ENCODE data around the gene SND1. TPM values are rescaled to one million over a fixed set of nuclear protein-coding genes. Genes with fewer than 3 reads are reported as not detected.

SND1 gene
- total and polyA plus RNA-seq, 3 experiments from 2014 or later, result 121 to 203 (median 198) TPM

- no peaks in the 10 kb centered on the region for H3K9me3 Mint-ChIP-seq
These were observed 108.0 kb downstream of the SND1 start for GRCh38 chr7:127759945-127760421.

DNA sequence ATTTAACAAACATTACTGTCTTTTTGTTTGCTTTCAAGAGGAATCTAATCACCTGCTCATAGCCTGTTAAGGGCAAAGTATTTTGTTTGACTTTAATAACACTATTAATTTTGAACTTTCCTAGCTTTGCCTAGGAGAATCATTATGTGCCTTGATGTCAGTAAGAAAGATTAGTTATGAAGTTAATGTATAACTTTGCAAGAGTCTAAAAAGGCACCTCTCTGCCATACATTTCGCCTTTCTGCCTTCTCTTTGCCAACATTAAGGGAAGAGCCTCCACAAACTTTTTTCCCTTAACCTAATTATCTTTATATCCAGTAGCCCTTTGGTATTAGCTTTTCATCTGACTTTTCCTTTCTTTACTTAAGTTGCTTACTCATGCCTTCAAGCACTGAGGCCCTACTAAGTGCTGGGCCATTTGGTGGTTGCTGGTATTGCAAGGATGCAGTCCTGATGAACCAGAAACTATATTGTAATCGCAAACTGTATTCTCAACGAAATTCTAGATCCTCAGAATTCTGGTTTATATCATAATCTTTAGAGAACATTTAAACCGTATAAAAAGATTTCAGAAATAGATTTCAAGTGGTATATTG, 108.5 kb downstream of the SND1 start:
- no peaks in the 10 kb centered on the region for H3K9me3 Mint-ChIP-seq
- H3K9me3 ChIP-seq (ENCODE audit: low read length), result no peaks in the 10 kb centered on the region
- H3K27ac ChIP-seq (ENCODE audit: low read depth, low read length), result no peak overlapping the region
- no peaks in the 10 kb centered on the region for H3K27me3 ChIP-seq (ENCODE audit: insufficient read depth, low read length, poor library complexity, severe bottlenecking)
- H3K4me3 ChIP-seq (ENCODE audit: low read length), result no peak overlapping the region
- H3K36me3 ChIP-seq (ENCODE audit: insufficient read depth, low read length), result no peaks in the 10 kb centered on the region
- peak overlapping the region in 2 of 8 donors; percentile 2 to 77 for H3K27ac Mint-ChIP-seq
- ChIA-PET POLR2A (no interaction called here), CTCF (no interaction called here)
- no peaks in the 10 kb centered on the region for H3K27me3 Mint-ChIP-seq
- peak overlapping the region in 4 of 7 donors; percentile 3 to 42 (median 16) for H3K4me3 Mint-ChIP-seq
- H3K36me3 Mint-ChIP-seq, result peaks cover 0 to 3% (median 2%) of the 10 kb centered on the region in 3 donors
- H3K4me1 ChIP-seq (ENCODE audit: insufficient read depth, low read length), result peaks cover 15% of the 10 kb centered on the region
- peaks cover 76 to 86% (median 76%) of the 10 kb centered on the region in 3 donors for H3K4me1 Mint-ChIP-seq
- DNase-seq, result no peak

More at GRCh38 chr7:127759945-127760421, 108.0 kb downstream of the SND1 start:
- H3K27me3 ChIP-seq (ENCODE audit: insufficient read depth, low read length, poor library complexity, severe bottlenecking), result no peaks in the 10 kb centered on the region
- ChIA-PET POLR2A (no interaction called here), CTCF (no interaction called here)
- no peak for DNase-seq
- Mint-ChIP-seq H3K36me3 (peaks cover 0 to 2% (median 0%) of the 10 kb centered on the region in 3 donors), H3K27me3 (no peaks in the 10 kb centered on the region), H3K27ac (peak overlapping the region in 1 of 8 donors; percentile 77), H3K4me1 (peaks cover 75 to 86% (median 76%) of the 10 kb centered on the region in 3 donors), H3K4me3 (peak overlapping the region in 3 of 7 donors; percentile 7 to 50 (median 42))
- no peak overlapping the region for H3K4me3 ChIP-seq (ENCODE audit: low read length)
- no peak overlapping the region for H3K27ac ChIP-seq (ENCODE audit: low read depth, low read length)
- H3K9me3 ChIP-seq (ENCODE audit: low read length), result no peaks in the 10 kb centered on the region
- no peaks in the 10 kb centered on the region for H3K36me3 ChIP-seq (ENCODE audit: insufficient read depth, low read length)
- H3K4me1 ChIP-seq (ENCODE audit: insufficient read depth, low read length), result peaks cover 15% of the 10 kb centered on the region

DNA sequence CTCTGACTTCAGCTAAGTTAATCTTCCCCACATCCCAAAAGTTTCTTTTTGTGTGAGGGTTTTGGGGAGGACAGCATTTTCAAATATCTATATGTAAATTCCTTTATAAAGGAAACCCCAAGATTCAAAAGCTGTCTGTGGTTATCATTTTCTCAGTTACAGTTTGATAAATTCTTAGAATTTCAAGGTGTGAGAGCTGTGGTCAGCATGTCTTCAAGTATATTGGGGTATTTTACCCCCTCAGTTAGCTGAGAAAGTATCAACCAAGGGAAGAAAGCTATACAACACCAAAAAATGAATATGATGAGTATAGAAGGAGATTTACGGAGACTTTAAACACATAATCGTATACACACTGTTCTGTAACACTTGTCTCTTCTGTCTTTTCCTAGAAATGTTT, 109.2 kb downstream of the SND1 start:
- Histone ChIP-seq H3K27ac (ENCODE audit: low read depth, low read length) (no peak overlapping the region), H3K4me1 (ENCODE audit: insufficient read depth, low read length) (peaks cover 15% of the 10 kb centered on the region), H3K9me3 (ENCODE audit: low read length) (no peaks in the 10 kb centered on the region), H3K4me3 (ENCODE audit: low read length) (no peak overlapping the region), H3K27me3 (ENCODE audit: insufficient read depth, low read length, poor library complexity, severe bottlenecking) (no peaks in the 10 kb centered on the region), H3K36me3 (ENCODE audit: insufficient read depth, low read length) (no peaks in the 10 kb centered on the region)
- DNase-seq, result no peak
- peak overlapping the region in 1 of 8 donors; percentile 41 for H3K27ac Mint-ChIP-seq
- peaks cover 75 to 86% (median 77%) of the 10 kb centered on the region in 3 donors for H3K4me1 Mint-ChIP-seq
- ChIA-PET CTCF (no interaction called here), POLR2A (no interaction called here)
- H3K36me3 Mint-ChIP-seq, result peaks cover 0 to 5% (median 4%) of the 10 kb centered on the region in 3 donors
- H3K4me3 Mint-ChIP-seq, result peak overlapping the region in 5 of 7 donors; percentile 3 to 59 (median 42)
- no peaks in the 10 kb centered on the region for H3K27me3 Mint-ChIP-seq
- no peaks in the 10 kb centered on the region for H3K9me3 Mint-ChIP-seq

DNA sequence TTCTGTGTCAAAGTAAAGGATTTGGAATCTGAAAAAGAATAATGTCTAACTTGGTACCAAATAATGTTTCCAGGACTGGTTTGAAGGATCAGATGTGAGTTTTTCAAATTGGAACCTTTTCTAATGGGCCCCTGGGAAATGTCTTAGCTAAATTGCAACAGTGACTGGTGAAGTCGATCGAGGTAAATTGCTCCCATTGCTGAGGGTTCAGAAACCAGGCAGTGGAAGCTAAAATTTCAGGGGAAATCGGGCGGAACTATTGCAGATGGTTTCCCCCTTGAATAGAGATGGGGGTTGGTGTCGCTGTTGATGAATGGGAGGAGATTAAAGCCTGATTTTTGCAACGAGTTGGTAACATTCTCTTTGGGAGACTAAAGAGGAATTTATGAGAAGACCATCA, 112.7 kb downstream of the SND1 start:
- no peaks in the 10 kb centered on the region for H3K27me3 Mint-ChIP-seq
- Histone ChIP-seq H3K36me3 (ENCODE audit: insufficient read depth, low read length) (no peaks in the 10 kb centered on the region), H3K4me1 (ENCODE audit: insufficient read depth, low read length) (peaks cover 21% of the 10 kb centered on the region), H3K9me3 (ENCODE audit: low read length) (no peaks in the 10 kb centered on the region), H3K27me3 (ENCODE audit: insufficient read depth, low read length, poor library complexity, severe bottlenecking) (no peaks in the 10 kb centered on the region), H3K4me3 (ENCODE audit: low read length) (no peak overlapping the region), H3K27ac (ENCODE audit: low read depth, low read length) (no peak overlapping the region)
- ChIA-PET CTCF (no interaction called here), POLR2A (no interaction called here)
- H3K4me1 Mint-ChIP-seq, result peaks cover 74 to 87% (median 83%) of the 10 kb centered on the region in 3 donors
- peak overlapping the region in 2 of 8 donors; percentile 31 to 56 for H3K27ac Mint-ChIP-seq
- H3K4me3 Mint-ChIP-seq, result no peak overlapping the region
- H3K36me3 Mint-ChIP-seq, result peaks cover 6 to 10% (median 7%) of the 10 kb centered on the region in 3 donors
- no peaks in the 10 kb centered on the region for H3K9me3 Mint-ChIP-seq
- no peak for DNase-seq

- Histone ChIP-seq H3K9me3 (ENCODE audit: low read length) (no peaks in the 10 kb centered on the region), H3K36me3 (ENCODE audit: insufficient read depth, low read length) (no peaks in the 10 kb centered on the region), H3K27me3 (ENCODE audit: insufficient read depth, low read length, poor library complexity, severe bottlenecking) (no peaks in the 10 kb centered on the region), H3K27ac (ENCODE audit: low read depth, low read length) (no peak overlapping the region), H3K4me3 (ENCODE audit: low read length) (no peak overlapping the region), H3K4me1 (ENCODE audit: insufficient read depth, low read length) (peaks cover 16% of the 10 kb centered on the region)
- H3K9me3 Mint-ChIP-seq, result no peaks in the 10 kb centered on the region
- DNase-seq, result no peak
- peak overlapping the region in 1 of 8 donors; percentile 53 for H3K27ac Mint-ChIP-seq
- CTCF ChIA-PET, result no interaction called here
- no peak overlapping the region for H3K4me3 Mint-ChIP-seq
- no peaks in the 10 kb centered on the region for H3K27me3 Mint-ChIP-seq
- H3K36me3 Mint-ChIP-seq, result peaks cover 6 to 10% (median 7%) of the 10 kb centered on the region in 3 donors
- peaks cover 73 to 87% (median 83%) of the 10 kb centered on the region in 3 donors for H3K4me1 Mint-ChIP-seq
- POLR2A ChIA-PET, result no interaction called here
These were observed 113.2 kb downstream of the SND1 start for GRCh38 chr7:127765150-127765549.

GRCh38 chr7:127766831-127767459, 115.0 kb downstream of the SND1 start:
- peak overlapping the region in 4 of 8 donors; percentile 18 to 64 (median 50) for H3K27ac Mint-ChIP-seq
- CTCF ChIA-PET, result interaction anchor here (1.0 kb wide), 1 partner anchor 10 kb away, joined by 3 read pairs; no protein-coding TSS in a partner anchor

GRCh38 chr7:127768241-127768640, 116.2 kb downstream of the SND1 start:
- CTCF ChIA-PET, result no interaction called here
- Histone ChIP-seq H3K27ac (ENCODE audit: low read depth, low read length) (no peak overlapping the region), H3K4me3 (ENCODE audit: low read length) (no peak overlapping the region), H3K9me3 (ENCODE audit: low read length) (no peaks in the 10 kb centered on the region), H3K4me1 (ENCODE audit: insufficient read depth, low read length) (peaks cover 6% of the 10 kb centered on the region), H3K27me3 (ENCODE audit: insufficient read depth, low read length, poor library complexity, severe bottlenecking) (no peaks in the 10 kb centered on the region), H3K36me3 (ENCODE audit: insufficient read depth, low read length) (no peaks in the 10 kb centered on the region)
- Mint-ChIP-seq H3K27me3 (no peaks in the 10 kb centered on the region), H3K4me1 (peaks cover 53 to 79% (median 75%) of the 10 kb centered on the region in 3 donors), H3K36me3 (peaks cover 6 to 8% (median 7%) of the 10 kb centered on the region in 3 donors), H3K27ac (peak overlapping the region in 1 of 8 donors; percentile 47), H3K9me3 (no peaks in the 10 kb centered on the region), H3K4me3 (no peak overlapping the region)
- POLR2A ChIA-PET, result no interaction called here
- DNase-seq, result no peak

More at GRCh38 chr7:127766831-127767459, 115.0 kb downstream of the SND1 start:
- H3K27me3 ChIP-seq (ENCODE audit: insufficient read depth, low read length, poor library complexity, severe bottlenecking), result no peaks in the 10 kb centered on the region
- H3K9me3 ChIP-seq (ENCODE audit: low read length), result no peaks in the 10 kb centered on the region
- no peak for DNase-seq
- Mint-ChIP-seq H3K4me1 (peaks cover 62 to 85% (median 79%) of the 10 kb centered on the region in 3 donors), H3K36me3 (peaks cover 6 to 8% (median 7%) of the 10 kb centered on the region in 3 donors), H3K27me3 (no peaks in the 10 kb centered on the region), H3K9me3 (no peaks in the 10 kb centered on the region), H3K4me3 (peak overlapping the region in 6 of 7 donors; percentile 0 to 80 (median 62))
- POLR2A ChIA-PET, result no interaction called here
- no peak overlapping the region for H3K27ac ChIP-seq (ENCODE audit: low read depth, low read length)
- no peaks in the 10 kb centered on the region for H3K36me3 ChIP-seq (ENCODE audit: insufficient read depth, low read length)
- peaks cover 10% of the 10 kb centered on the region for H3K4me1 ChIP-seq (ENCODE audit: insufficient read depth, low read length)
- no peak overlapping the region for H3K4me3 ChIP-seq (ENCODE audit: low read length)

DNA sequence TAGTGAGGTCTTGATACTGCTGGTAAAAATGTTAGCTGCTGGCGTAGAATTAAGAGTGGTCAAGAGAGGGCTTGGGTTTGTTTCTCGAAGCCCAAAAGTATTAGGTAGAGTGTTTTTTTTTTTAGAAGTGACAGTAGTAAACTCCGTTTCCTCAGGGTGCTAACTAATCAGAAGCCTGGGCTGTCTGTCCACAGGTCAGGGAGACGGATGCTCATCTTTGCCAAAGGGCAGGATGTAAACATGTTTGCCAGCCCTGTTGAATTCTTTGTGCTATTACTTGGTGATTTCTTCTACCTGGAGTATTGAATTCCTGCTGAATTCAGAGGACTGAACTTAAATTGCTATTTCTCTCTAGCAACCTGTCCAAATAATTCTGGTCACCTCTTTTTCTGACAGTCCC, 117.1 kb downstream of the SND1 start:
- DNase-seq, result no peak
- no peak overlapping the region for H3K4me3 Mint-ChIP-seq
- Histone ChIP-seq H3K4me1 (ENCODE audit: insufficient read depth, low read length) (peaks cover 6% of the 10 kb centered on the region), H3K27ac (ENCODE audit: low read depth, low read length) (no peak overlapping the region), H3K4me3 (ENCODE audit: low read length) (no peak overlapping the region), H3K27me3 (ENCODE audit: insufficient read depth, low read length, poor library complexity, severe bottlenecking) (no peaks in the 10 kb centered on the region), H3K9me3 (ENCODE audit: low read length) (no peaks in the 10 kb centered on the region), H3K36me3 (ENCODE audit: insufficient read depth, low read length) (no peaks in the 10 kb centered on the region)
- H3K27ac Mint-ChIP-seq, result no peak overlapping the region
- POLR2A ChIA-PET, result no interaction called here
- no peaks in the 10 kb centered on the region for H3K27me3 Mint-ChIP-seq
- peaks cover 6 to 9% (median 8%) of the 10 kb centered on the region in 3 donors for H3K36me3 Mint-ChIP-seq
- H3K4me1 Mint-ChIP-seq, result peaks cover 53 to 79% (median 75%) of the 10 kb centered on the region in 3 donors
- CTCF ChIA-PET, result no interaction called here
- H3K9me3 Mint-ChIP-seq, result no peaks in the 10 kb centered on the region

All from CD8-positive, alpha-beta memory T cell (primary cell).